GM18873 (cell line): ENCODE results near the gene WDR37.
"Not testable (repeated sequence)": the region's sequence is repeated elsewhere in the genome, so short reads cannot be mapped to it uniquely, and the experiment has no call there.

Experiments
- ATAC-seq: cut with Tn5 transposase; IDR thresholded peaks from one replicate; pipeline ENCODE4 v1.9.1; 2021; ENCODE audit warnings: mild to moderate bottlenecking, moderate library complexity, moderate number of reproducible peaks; ENCODE audit not compliant: unreplicated experiment, low FRiP score

Gene WDR37

GRCh38 chr10:1056326-1057105 lies at the start of gene WDR37:
Gene WDR37 (plus strand): TSS chr10:1056385. CDS start chr10:1072156, 15,771 bp downstream.
- peak; percentile 82 for ATAC-seq

GRCh38 chr10:1006573-1006972 lies 49.6 kb upstream of the WDR37 start:
- no peak for ATAC-seq

GRCh38 chr10:1007583-1007982 lies 48.6 kb upstream of the WDR37 start:
- ATAC-seq: no peak

- no peak for ATAC-seq
Measured at GRCh38 chr10:1009071-1009494, 47.1 kb upstream of the WDR37 start.

- ATAC-seq: not testable (repeated sequence)
Measured at GRCh38 chr10:1009947-1010346, 46.2 kb upstream of the WDR37 start.

- ATAC-seq: no peak
Measured at GRCh38 chr10:1010703-1011102, 45.5 kb upstream of the WDR37 start.

- no peak for ATAC-seq
Measured at GRCh38 chr10:1011696-1012095, 44.5 kb upstream of the WDR37 start.

- no peak for ATAC-seq
Measured at GRCh38 chr10:1015688-1016087, 40.5 kb upstream of the WDR37 start.

- no peak for ATAC-seq
Measured at GRCh38 chr10:1019362-1019761, 36.8 kb upstream of the WDR37 start.

GRCh38 chr10:1020460-1020859 lies 35.7 kb upstream of the WDR37 start:
- no peak for ATAC-seq

GRCh38 chr10:1020958-1021357 lies 35.2 kb upstream of the WDR37 start:
- ATAC-seq: no peak

GRCh38 chr10:1022413-1022812 lies 33.8 kb upstream of the WDR37 start:
- ATAC-seq: no peak

GRCh38 chr10:1024103-1024502 lies 32.1 kb upstream of the WDR37 start:
- no peak for ATAC-seq

- ATAC-seq: no peak
Measured at GRCh38 chr10:1025683-1026082, 30.5 kb upstream of the WDR37 start, which contains the start of gene IDI2. Gene IDI2 (minus strand): TSS chr10:1025859. CDS start chr10:1024723, 1,136 bp downstream.

- ATAC-seq: no peak
Measured at GRCh38 chr10:1026578-1026977, 29.6 kb upstream of the WDR37 start.

- no peak for ATAC-seq
Measured at GRCh38 chr10:1029838-1030237, 26.3 kb upstream of the WDR37 start.

- no peak for ATAC-seq
Measured at GRCh38 chr10:1033601-1034000, 22.6 kb upstream of the WDR37 start.

GRCh38 chr10:1034758-1035157 lies 21.4 kb upstream of the WDR37 start:
- ATAC-seq: no peak

- ATAC-seq: no peak
Measured at GRCh38 chr10:1035201-1035600, 21.0 kb upstream of the WDR37 start.

- peak; percentile 81 for ATAC-seq
Measured at GRCh38 chr10:1036341-1036791, 19.8 kb upstream of the WDR37 start.

- no peak for ATAC-seq
Measured at GRCh38 chr10:1037098-1037497, 19.1 kb upstream of the WDR37 start.

- not testable (repeated sequence) for ATAC-seq
Measured at GRCh38 chr10:1038769-1039168, 17.4 kb upstream of the WDR37 start.
